Uterus (tissue), 4 donors: ENCODE data around the gene CDYL. TPM values are rescaled to one million over a fixed set of nuclear protein-coding genes. Genes with fewer than 3 reads are reported as not detected.

ENCODE experiments used
- DNase-seq, 2 donors: peaks; one replicate each; pipeline ENCODE4 v3.0.0-alpha.2; 2019 to 2020
- H3K27ac ChIP-seq, 2 donors: fragments of 200-600 bp; sonication (generic); 1 replicate in 1 of 2; 2 replicates in 1 of 2; pipeline ENCODE4 v1.5.1; 2016 to 2018
- H3K27me3 ChIP-seq, 2 donors: fragments of 200-600 bp; sonication (generic); one replicate each; pipeline ENCODE4 v1.5.1; 2018 to 2019; ENCODE audit warnings: control low read depth in 1 of 2
- H3K36me3 ChIP-seq, 2 donors: fragments of 200-600 bp; sonication (generic); one replicate each; pipeline ENCODE4 v1.5.1; 2019; ENCODE audit warnings: control low read depth in 1 of 2
- H3K4me1 ChIP-seq, 2 donors: fragments of 200-600 bp; sonication (generic); one replicate each; pipeline ENCODE4 v1.5.1; 2018 to 2019; ENCODE audit warnings: control low read depth in 1 of 2
- H3K4me3 ChIP-seq, 2 donors: fragments of 200-600 bp; sonication (generic); 1 replicate in 1 of 2; 2 replicates in 1 of 2; pipeline ENCODE4 v1.5.1; 2018 to 2019; ENCODE audit warnings: mild to moderate bottlenecking in 1 of 2
- H3K9me3 ChIP-seq, 2 donors: fragments of 200-600 bp; sonication (generic); one replicate each; pipeline ENCODE4 v1.5.1; 2019; ENCODE audit warnings: control low read depth in 1 of 2
- POLR2A ChIP-seq, 2 donors: fragments of 450-650 bp; IDR thresholded peaks; one replicate each; pipeline ENCODE4 v1.6.1; 2016; ENCODE audit warnings: antibody characterized with exemption in 2 of 2, mild to moderate bottlenecking in 1 of 2, moderate library complexity in 1 of 2
- intact Hi-C: fragments of 100-400 bp; cut with DNase I; formaldehyde crosslinking; loops from one replicate; pipeline ENCODE4 v1.15.1; 2023; ENCODE audit warnings: low total_unique reads
- total RNA-seq, 4 donors: library from RNA; depleted of rRNA in 3 of 4; stranded (reverse); fragments of >200 nt in 3 of 4; gene quantifications; one replicate each; pipeline versions ENCODE4 v1.1.0 to v1.2.4, GENCODE V29; 2014 to 2023
- TF ChIP-seq, protein P1 (sequence below), 4 experiments: fragments of 200-600 bp in 2 of 4; fragments of 450-650 bp in 2 of 4; sonication (generic) in 2 of 4; IDR thresholded peaks; one replicate each; pipeline ENCODE4 v1.5.1; 2016 to 2019; ENCODE audit warnings: antibody characterized with exemption in 4 of 4, mild to moderate bottlenecking in 2 of 4, moderate library complexity in 1 of 4
- donor health status: DM: yes; HTN: yes; CAD: no.

The CDYL gene
- total RNA-seq, 4 donors from 2014 or later = 24.1 to 118 (median 42.3) TPM

DNA sequence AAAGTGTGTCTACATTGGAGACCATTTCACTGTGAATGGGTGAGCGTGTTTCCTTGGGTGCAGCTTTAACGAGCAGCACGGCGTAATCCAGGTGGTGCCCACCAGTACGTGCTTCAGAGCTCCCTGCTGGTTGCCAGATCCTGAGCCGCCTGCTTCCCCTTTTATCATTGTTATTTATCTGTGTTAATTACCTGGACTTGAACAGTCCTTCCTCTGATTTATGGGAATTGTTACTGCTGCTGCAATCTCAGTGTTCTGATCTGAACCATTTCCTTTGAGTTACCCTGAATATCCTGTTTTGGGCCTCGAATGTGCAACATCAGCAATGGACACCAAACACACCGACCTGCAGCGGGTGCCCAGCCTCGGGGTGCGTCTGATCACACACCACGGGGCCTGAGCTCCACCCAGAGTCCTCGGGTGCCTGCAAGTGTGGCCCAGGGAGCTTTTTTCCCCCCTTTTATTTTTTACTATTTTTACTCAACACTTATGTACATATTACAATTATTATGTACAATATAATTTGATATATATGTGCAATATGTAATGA, 146.4 kb downstream of the CDYL start:
- intact Hi-C loops = no loop called here
- Histone ChIP-seq H3K4me3 (no peak overlapping the region), H3K9me3 (no peaks in the 10 kb centered on the region), H3K4me1 (peaks cover 0 to 3% of the 10 kb centered on the region in 2 donors), H3K36me3 (no peaks in the 10 kb centered on the region), H3K27ac (no peak overlapping the region), H3K27me3 (no peaks in the 10 kb centered on the region)
- TF ChIP-seq, protein P1, sequence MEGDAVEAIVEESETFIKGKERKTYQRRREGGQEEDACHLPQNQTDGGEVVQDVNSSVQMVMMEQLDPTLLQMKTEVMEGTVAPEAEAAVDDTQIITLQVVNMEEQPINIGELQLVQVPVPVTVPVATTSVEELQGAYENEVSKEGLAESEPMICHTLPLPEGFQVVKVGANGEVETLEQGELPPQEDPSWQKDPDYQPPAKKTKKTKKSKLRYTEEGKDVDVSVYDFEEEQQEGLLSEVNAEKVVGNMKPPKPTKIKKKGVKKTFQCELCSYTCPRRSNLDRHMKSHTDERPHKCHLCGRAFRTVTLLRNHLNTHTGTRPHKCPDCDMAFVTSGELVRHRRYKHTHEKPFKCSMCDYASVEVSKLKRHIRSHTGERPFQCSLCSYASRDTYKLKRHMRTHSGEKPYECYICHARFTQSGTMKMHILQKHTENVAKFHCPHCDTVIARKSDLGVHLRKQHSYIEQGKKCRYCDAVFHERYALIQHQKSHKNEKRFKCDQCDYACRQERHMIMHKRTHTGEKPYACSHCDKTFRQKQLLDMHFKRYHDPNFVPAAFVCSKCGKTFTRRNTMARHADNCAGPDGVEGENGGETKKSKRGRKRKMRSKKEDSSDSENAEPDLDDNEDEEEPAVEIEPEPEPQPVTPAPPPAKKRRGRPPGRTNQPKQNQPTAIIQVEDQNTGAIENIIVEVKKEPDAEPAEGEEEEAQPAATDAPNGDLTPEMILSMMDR (IDR thresholded peaks at IDR 0.05) = no peak
- no peak for TF ChIP-seq POLR2A (IDR thresholded peaks at IDR 0.05)
- DNase-seq = no peak

DNA sequence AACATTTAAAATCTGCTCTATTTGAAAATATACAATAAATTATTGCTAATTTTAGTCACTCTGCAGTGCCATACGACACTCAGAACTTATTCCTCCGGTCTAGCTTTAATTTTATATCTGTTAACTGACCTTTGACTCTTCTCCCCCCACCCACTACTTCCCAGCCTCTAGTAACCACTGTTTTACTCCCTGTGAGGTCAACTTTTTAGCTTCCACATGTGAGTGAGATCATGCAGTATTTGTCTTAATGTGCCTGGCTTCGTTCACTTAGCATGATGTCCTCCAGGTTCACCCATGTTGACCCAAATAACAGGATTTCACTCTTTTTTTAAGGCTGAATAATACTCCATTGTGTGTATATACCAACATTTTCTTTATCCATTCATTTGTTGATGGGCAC, 146.9 kb downstream of the CDYL start:
- Histone ChIP-seq H3K36me3 (no peaks in the 10 kb centered on the region), H3K27ac (no peak overlapping the region), H3K4me3 (no peak overlapping the region), H3K27me3 (no peaks in the 10 kb centered on the region), H3K4me1 (peaks cover 0 to 3% of the 10 kb centered on the region in 2 donors), H3K9me3 (no peaks in the 10 kb centered on the region)
- no peak for DNase-seq
- intact Hi-C loops = no loop called here
- TF ChIP-seq, protein P1 (IDR thresholded peaks at IDR 0.05) = no peak
- no peak for TF ChIP-seq POLR2A (IDR thresholded peaks at IDR 0.05)

DNA sequence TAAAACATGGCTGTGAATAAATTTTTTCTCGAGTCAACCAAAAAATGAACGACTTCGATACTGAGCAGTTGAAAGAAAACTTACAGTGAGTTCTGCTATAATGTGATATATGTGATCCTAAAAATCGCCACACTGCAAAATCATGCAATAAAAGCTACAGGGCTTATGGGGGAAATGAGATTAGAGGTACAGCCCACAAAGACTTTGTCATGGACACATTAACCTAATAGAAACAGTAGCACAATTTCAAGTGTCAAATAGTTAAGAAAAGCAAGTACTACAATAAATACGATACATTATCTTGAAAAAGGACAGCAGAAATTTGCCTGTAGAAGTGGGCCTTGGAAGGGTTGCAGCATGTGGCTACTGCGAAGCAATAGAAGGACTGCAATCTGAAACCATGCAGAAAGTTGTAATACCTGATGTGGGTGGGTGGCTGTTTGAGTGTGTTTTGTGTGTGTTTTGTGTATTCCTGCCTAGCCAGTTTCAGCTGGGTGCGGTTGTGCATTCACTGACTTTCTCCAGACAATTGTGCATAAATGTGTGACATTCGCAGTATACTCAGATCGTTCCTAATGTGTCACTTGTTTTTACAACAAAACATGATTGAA, 148.6 kb downstream of the CDYL start:
- intact Hi-C loops = no loop called here
- no peak for DNase-seq

DNA sequence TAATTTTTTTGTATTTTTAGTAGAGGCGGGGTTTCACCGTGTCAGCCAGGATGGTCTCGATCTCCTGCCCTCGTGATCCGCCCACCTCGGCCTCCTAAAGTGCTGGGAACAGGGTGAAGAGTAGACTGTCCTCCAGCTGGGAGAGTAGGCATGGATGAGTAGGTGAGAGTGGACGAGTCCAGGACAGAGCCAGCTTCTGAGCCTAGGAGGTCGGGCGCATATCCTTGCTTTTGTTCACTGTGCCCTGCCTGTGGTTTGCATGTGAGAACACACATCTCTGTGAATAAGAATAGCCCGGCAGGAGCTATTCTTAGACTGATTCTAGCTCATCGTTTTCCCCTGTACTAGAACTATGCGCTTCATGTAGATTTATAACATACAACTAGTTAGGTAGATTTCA, 149.4 kb downstream of the CDYL start:
- no peaks in the 10 kb centered on the region for H3K27me3 ChIP-seq
- DNase-seq = no peak
- peaks cover 0 to 3% of the 10 kb centered on the region in 2 donors for H3K4me1 ChIP-seq
- TF ChIP-seq, protein P1 (IDR thresholded peaks at IDR 0.05) = no peak
- TF ChIP-seq POLR2A (IDR thresholded peaks at IDR 0.05) = no peak
- intact Hi-C loops = no loop called here
- no peak overlapping the region for H3K27ac ChIP-seq
- no peaks in the 10 kb centered on the region for H3K36me3 ChIP-seq
- no peak overlapping the region for H3K4me3 ChIP-seq
- H3K9me3 ChIP-seq = no peaks in the 10 kb centered on the region

More for the DNA sequence above, 148.6 kb downstream of the CDYL start:
- Histone ChIP-seq H3K36me3 (no peaks in the 10 kb centered on the region), H3K4me1 (peaks cover 0 to 3% of the 10 kb centered on the region in 2 donors), H3K27ac (no peak overlapping the region), H3K27me3 (no peaks in the 10 kb centered on the region), H3K9me3 (no peaks in the 10 kb centered on the region), H3K4me3 (no peak overlapping the region)
- TF ChIP-seq, protein P1 (IDR thresholded peaks at IDR 0.05) = no peak
- TF ChIP-seq POLR2A (IDR thresholded peaks at IDR 0.05) = no peak

DNA sequence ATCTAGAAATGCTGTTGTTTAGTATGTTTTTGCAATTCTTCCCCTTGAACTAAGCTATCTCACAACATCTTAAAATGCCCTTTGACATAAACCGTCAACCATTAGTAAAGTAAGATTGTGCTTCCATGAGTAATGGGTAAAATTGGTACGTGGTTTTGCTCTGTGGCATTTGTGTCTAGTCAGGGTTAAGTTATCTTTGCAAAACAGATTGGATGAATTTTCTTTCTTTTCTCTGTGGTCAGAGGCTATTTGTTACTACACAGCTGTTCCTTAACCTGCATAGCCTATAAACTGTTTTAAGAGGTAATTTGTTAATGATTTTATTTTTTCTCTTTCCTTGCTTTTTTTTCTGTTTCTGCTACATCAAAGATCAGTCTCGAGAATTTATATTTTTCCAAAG, 152.2 kb downstream of the CDYL start:
- no peaks in the 10 kb centered on the region for H3K4me1 ChIP-seq
- no peaks in the 10 kb centered on the region for H3K9me3 ChIP-seq
- TF ChIP-seq, protein P1 (IDR thresholded peaks at IDR 0.05) = no peak
- TF ChIP-seq POLR2A (IDR thresholded peaks at IDR 0.05) = no peak
- intact Hi-C loops = no loop called here
- no peak overlapping the region for H3K27ac ChIP-seq
- H3K4me3 ChIP-seq = no peak overlapping the region
- H3K36me3 ChIP-seq = no peaks in the 10 kb centered on the region
- no peak for DNase-seq
- no peaks in the 10 kb centered on the region for H3K27me3 ChIP-seq
